Measurements from ENCODE around the gene PIK3CA. TPM values are rescaled to one million over a fixed set of nuclear protein-coding genes. Genes with fewer than 3 reads are reported as not detected.

PIK3CA gene
- total RNA-seq, 4 donors from 2014 or later = 10.6 to 20.8 (median 17.2) TPM

DNA sequence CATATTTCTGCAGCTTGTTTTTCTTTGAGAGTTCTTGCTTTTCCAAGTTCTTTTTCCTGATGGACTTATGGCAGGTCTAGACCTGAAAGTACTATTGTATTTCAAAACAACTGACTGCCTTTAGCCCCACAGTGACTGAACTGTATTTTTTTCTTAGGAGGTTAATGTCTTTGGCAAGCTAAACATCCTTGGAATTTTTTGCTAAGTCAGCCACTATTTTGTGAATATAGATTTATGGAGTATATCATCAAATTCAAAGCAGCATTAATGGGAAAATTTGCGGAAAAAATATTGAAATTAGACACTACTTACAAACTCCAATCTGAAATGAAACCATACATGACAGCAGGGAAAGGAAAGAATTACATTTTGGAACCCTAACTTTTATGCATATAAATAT lies 8.6 kb downstream of the PIK3CA start:
- H3K27ac ChIP-seq = no peak overlapping the region
- H3K36me3 ChIP-seq = no peaks in the 10 kb centered on the region
- no peak for DNase-seq
- no peak overlapping the region for H3K4me3 ChIP-seq
- peaks cover 4 to 51% (median 18%) of the 10 kb centered on the region in 3 donors for H3K4me1 ChIP-seq
- WGBS, 2 donors = 26 to 65% methylated on average over 1 of the region's 1 CpG
- H3K9me3 ChIP-seq = no peaks in the 10 kb centered on the region
- intact Hi-C loops (cut with DNase I) = no loop called here
- H3K27me3 ChIP-seq = no peaks in the 10 kb centered on the region
- TF ChIP-seq POLR2A (IDR thresholded peaks at IDR 0.05) (no peak), CTCF (IDR thresholded peaks at IDR 0.05) (no peak)

DNA sequence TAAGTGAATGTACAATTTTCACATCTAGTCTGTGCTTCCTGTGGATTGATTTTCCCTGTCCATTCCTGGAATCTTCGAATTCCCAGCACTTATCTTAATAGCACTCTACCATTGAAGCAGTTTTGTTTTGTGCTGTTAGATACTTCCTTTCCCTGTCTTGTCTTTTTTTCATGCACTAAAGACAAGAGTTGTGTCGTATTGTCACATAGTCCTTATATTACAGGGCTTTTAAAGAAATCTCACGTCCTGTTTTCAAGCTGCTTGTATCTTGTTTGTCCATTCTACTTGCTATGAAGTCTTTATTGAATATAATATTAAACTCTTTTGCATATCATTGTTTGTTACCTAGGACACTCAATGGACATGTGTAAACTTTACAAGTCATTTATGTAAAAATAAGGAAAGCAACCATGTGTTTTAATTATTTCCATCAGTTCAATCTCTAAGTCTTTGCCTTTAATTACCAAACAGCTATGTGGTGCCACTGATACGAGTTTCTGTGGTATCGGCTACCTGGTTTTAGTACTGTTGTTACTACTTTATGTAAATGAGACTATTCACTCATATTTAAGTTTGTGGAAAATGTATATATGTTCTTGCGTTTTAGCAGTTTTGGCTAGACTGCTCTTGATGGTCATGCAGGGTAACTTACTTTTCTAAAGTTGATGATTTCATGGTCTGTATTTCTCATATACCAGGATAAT lies 10.3 kb downstream of the PIK3CA start:
- no peaks in the 10 kb centered on the region for H3K36me3 ChIP-seq
- TF ChIP-seq CTCF (IDR thresholded peaks at IDR 0.05) = no peak
- TF ChIP-seq POLR2A (IDR thresholded peaks at IDR 0.05) = no peak
- WGBS, 2 donors = 83 to 87% methylated on average over 6 of the region's 6 CpGs
- intact Hi-C loops (cut with DNase I) = no loop called here
- no peaks in the 10 kb centered on the region for H3K27me3 ChIP-seq
- no peak for DNase-seq
- H3K4me1 ChIP-seq = peaks cover 4 to 38% (median 13%) of the 10 kb centered on the region in 3 donors
- H3K4me3 ChIP-seq = no peak overlapping the region
- H3K27ac ChIP-seq = no peak overlapping the region
- H3K9me3 ChIP-seq = no peaks in the 10 kb centered on the region

- no peak overlapping the region for H3K27ac ChIP-seq
- no peaks in the 10 kb centered on the region for H3K36me3 ChIP-seq
- no peaks in the 10 kb centered on the region for H3K27me3 ChIP-seq
- no peaks in the 10 kb centered on the region for H3K9me3 ChIP-seq
- H3K4me3 ChIP-seq = no peak overlapping the region
- peaks cover 0 to 12% (median 4%) of the 10 kb centered on the region in 3 donors for H3K4me1 ChIP-seq
- intact Hi-C loops (cut with DNase I) = no loop called here
- DNase-seq = no peak
- no peak for TF ChIP-seq POLR2A (IDR thresholded peaks at IDR 0.05)
- TF ChIP-seq CTCF (IDR thresholded peaks at IDR 0.05) = no peak
These were observed 15.3 kb downstream of the PIK3CA start for GRCh38 chr3:179163503-179163902.

DNA sequence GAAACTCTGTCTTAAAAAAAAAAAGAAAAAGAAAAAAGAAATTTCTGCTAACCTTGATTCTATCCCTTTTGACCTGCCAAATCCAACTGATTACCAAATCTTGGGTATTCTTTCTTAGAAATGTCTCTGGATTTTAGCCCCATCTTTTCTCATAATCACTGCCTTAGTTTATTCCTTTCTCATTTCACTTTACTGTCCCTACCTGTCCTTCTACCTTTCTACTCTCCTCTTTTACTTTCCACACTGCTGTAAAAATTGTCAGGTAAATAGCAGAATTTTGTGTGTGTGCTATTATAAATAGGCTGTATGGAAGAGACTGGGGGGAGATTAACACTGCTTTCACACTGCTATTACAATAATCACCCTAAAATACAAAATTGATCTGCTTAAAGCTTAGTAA lies 16.7 kb downstream of the PIK3CA start:
- H3K4me1 ChIP-seq = peaks cover 0 to 6% (median 4%) of the 10 kb centered on the region in 3 donors
- H3K27me3 ChIP-seq = no peaks in the 10 kb centered on the region
- intact Hi-C loops (cut with DNase I) = no loop called here
- DNase-seq = no peak
- H3K9me3 ChIP-seq = no peaks in the 10 kb centered on the region
- no peak overlapping the region for H3K4me3 ChIP-seq
- no peaks in the 10 kb centered on the region for H3K36me3 ChIP-seq
- TF ChIP-seq CTCF (IDR thresholded peaks at IDR 0.05) (no peak), POLR2A (IDR thresholded peaks at IDR 0.05) (no peak)
- H3K27ac ChIP-seq = no peak overlapping the region

GRCh38 chr3:179166561-179167201 lies 18.5 kb downstream of the PIK3CA start:
- DNase-seq = no peak
- Histone ChIP-seq H3K27me3 (no peaks in the 10 kb centered on the region), H3K4me1 (peaks cover 0 to 4% (median 0%) of the 10 kb centered on the region in 3 donors), H3K4me3 (no peak overlapping the region), H3K27ac (no peak overlapping the region), H3K36me3 (no peaks in the 10 kb centered on the region), H3K9me3 (peaks cover 0 to 5% (median 0%) of the 10 kb centered on the region in 3 donors)
- intact Hi-C loops (cut with DNase I) = no loop called here
- TF ChIP-seq CTCF (IDR thresholded peaks at IDR 0.05) (no peak), POLR2A (IDR thresholded peaks at IDR 0.05) (no peak)
- WGBS, 2 donors = 39 to 55% methylated on average over 2 of the region's 2 CpGs

Measured in esophagus squamous epithelium (tissue), 5 donors.